GM12801 (cell line): Measurements from ENCODE around the gene CNTFR.

Source experiments
- CTCF ChIP-seq: IDR thresholded peaks from one replicate; pipeline ENCODE4 v1.5.1; 2011; ENCODE audit warnings: control low read depth; ENCODE audit not compliant: insufficient read length; ENCODE audit errors: extremely low read depth

Gene CNTFR

DNA sequence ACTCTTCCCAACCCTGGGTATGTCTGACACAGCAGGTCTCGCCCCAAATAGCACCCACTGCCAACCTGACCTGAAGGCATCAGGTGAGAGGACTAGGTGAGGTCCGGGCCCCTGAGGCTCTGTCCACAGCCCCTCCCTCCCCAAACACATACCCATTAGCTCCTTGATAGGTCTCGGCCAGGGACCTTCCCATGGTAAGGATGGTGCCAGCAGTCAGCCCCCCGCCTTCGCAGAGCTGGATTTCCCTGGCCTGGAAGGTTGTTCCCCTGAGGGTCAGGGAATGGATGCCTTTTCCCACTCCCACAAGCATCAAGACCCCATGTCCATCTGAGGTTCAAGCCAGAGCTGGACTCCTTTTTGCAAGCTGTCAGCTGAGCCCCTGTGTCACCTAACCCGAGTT lies 69.4 kb downstream of the CNTFR start:
- TF ChIP-seq CTCF = no peak

DNA sequence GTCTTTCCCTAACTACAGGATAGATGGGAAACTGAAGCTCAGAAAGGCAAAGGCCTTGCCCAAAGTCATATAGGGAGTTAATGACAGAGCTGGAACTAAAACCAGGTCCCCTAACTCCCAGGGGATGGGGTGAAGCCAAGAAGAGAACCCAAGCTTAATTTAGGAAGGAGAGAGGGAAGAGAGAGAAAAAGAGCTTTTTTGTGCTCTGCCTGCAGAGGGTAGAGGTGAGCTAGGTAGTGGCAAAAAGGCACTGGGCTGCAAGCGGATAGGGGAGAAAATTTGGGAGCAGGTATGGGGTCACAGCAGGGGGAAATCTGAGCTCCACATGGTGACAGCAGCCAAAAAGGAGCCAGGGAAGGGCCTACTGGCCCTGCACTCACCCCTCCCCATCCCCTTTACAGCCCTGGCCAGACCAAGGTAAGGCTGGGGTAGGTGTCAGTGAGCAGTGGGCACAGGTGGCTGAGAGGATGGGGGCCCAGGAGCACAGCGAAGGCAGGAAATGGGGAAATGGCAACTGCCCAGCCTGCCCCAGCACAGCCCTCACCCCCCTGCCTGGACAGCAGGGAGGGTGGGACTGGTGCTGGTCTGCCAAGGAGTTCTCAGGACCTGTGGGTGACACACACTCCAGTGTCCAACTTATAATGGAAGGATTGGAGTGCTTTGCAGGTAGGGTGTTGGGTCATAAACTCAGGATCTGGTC lies 70.1 kb downstream of the CNTFR start:
- TF ChIP-seq CTCF = no peak

DNA sequence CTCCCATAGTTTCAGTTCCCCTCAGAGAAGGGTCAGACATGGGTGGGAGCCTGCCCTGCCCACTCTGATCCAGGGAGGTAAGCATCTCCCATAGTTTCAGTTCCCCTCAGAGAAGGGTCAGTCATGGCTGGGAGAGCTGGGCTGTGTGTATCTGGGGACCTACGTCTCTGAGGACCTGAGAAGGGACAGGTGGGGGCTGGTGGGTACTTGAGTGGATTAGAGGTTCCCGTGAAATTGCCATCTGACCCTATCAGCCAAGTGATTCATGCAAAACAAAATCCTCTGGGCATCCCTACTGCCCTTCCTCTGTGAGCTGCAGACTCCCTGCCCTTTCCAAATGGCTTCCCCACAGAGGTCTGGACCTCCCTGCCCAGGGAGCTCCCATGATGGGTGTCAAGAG lies 70.6 kb downstream of the CNTFR start:
- no peak for TF ChIP-seq CTCF

- no peak for TF ChIP-seq CTCF
Observed at GRCh38 chr9:34518110-34518616, 71.4 kb downstream of the CNTFR start.

GRCh38 chr9:34517185-34517584 lies 72.3 kb downstream of the CNTFR start:
- TF ChIP-seq CTCF = no peak

DNA sequence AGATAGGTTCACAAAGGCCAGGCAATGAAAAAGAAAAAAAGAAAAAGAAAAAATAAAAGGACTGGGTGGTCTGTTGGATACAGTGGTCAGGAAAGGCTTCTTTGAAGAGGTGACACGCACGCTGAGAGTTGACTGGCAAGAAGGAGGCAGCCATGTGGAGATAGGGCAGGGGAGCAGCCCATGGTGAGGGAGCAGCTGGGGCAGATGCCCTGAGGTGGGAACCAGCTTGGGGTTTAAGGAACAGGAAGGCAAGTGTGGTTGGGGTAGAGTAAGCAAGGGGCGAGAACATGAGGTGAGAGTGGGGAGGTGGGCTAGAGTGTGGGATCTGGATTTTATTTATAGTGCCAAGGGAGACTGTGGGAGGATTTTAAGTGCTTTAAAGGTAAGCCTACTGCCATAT lies 73.6 kb downstream of the CNTFR start:
- no peak for TF ChIP-seq CTCF

DNA sequence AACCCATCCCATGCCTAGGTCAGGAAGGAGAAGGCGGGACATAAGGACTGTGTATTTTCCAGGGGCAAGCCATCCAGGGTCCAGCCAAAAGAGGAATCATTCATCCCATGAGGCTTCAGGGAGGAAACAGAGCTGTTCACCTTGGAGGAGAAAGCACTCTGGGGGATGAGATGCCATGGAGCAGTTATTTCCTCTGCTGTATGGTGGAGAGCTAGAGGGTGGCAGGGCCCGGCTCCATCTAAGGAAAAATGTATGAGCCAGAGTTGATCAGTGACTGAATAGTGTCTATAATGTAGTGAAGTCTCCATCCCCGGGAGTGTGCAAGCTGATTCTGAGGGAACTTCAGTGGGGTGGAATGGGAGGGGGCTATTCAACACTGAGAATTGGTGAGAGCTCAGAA lies 74.7 kb downstream of the CNTFR start:
- no peak for TF ChIP-seq CTCF
